ENCODE results near the gene RANBP3L. TPM values are rescaled to one million over a fixed set of nuclear protein-coding genes. Genes with fewer than 3 reads are reported as not detected.
A peak's percentile ranks its signal among the peaks of the same experiment; 100 is the strongest.
"Not testable (repeated sequence)": the region's sequence is repeated elsewhere in the genome, so short reads cannot be mapped to it uniquely, and the experiment has no call there.

Gene RANBP3L
- total RNA-seq = not detected
- not detected for polyA plus RNA-seq

GRCh38 chr5:36301858-36302603 lies at the start of gene RANBP3L:
Gene RANBP3L, minus strand, starts transcription at chr5:36301902. Its CDS starts 486 bp downstream, at chr5:36301416.
- Histone ChIP-seq H3K27me3 (ENCODE audit: control insufficient read depth, insufficient read depth, low read length) (peaks cover 14% of the 10 kb centered on the region), H3K27ac (ENCODE audit: insufficient read depth, low read length, poor library complexity, severe bottlenecking) (no peak within 1 kb of the TSS), H3K4me3 (ENCODE audit: low read depth, low read length) (no peak within 1 kb of the TSS), H3K36me3 (ENCODE audit: control insufficient read depth, insufficient read depth, low read length) (no peaks in the 10 kb centered on the region), H3K4me1 (ENCODE audit: control insufficient read depth, insufficient read depth, low read length, poor library complexity, severe bottlenecking) (no peaks in the 10 kb centered on the region), H3K9me3 (ENCODE audit: control insufficient read depth in 2 of 2, low read length in 2 of 2) (no peaks in the 10 kb centered on the region)
- DNase-seq (peak in 1 of 3 donors; percentile 9), ATAC-seq (ENCODE audit: low read depth in 2 of 2) (no peak)
- peaks cover 27% of the 10 kb centered on the region for H3K27me3 Mint-ChIP-seq
- H3K27ac Mint-ChIP-seq = peak within 1 kb of the TSS in 1 of 3 donors; percentile 17
- H3K9me3 Mint-ChIP-seq = peaks cover 0 to 1% (median 0%) of the 10 kb centered on the region in 7 donors
- no peaks in the 10 kb centered on the region for H3K36me3 Mint-ChIP-seq
- peaks cover 0 to 5% (median 1%) of the 10 kb centered on the region in 4 donors for H3K4me1 Mint-ChIP-seq
- H3K4me3 Mint-ChIP-seq = no peak within 1 kb of the TSS

GRCh38 chr5:36346896-36347690 lies 45.4 kb upstream of the RANBP3L start:
- no peak for DNase-seq
- H3K4me3 ChIP-seq (ENCODE audit: low read depth, low read length) = no peak overlapping the region
- no peaks in the 10 kb centered on the region for H3K9me3 ChIP-seq (ENCODE audit: control insufficient read depth in 2 of 2, low read length in 2 of 2)
- no peaks in the 10 kb centered on the region for H3K36me3 ChIP-seq (ENCODE audit: control insufficient read depth, insufficient read depth, low read length)
- H3K9me3 Mint-ChIP-seq = peaks cover 0 to 3% (median 0%) of the 10 kb centered on the region in 7 donors
- H3K27ac ChIP-seq (ENCODE audit: insufficient read depth, low read length, poor library complexity, severe bottlenecking) = no peak overlapping the region
- H3K36me3 Mint-ChIP-seq = no peaks in the 10 kb centered on the region
- no peak overlapping the region for H3K27ac Mint-ChIP-seq
- no peak for ATAC-seq (ENCODE audit: low read depth in 2 of 2)
- H3K27me3 ChIP-seq (ENCODE audit: control insufficient read depth, insufficient read depth, low read length) = no peaks in the 10 kb centered on the region
- peaks cover 10% of the 10 kb centered on the region for H3K27me3 Mint-ChIP-seq
- H3K4me3 Mint-ChIP-seq = no peak overlapping the region
- no peaks in the 10 kb centered on the region for H3K4me1 ChIP-seq (ENCODE audit: control insufficient read depth, insufficient read depth, low read length, poor library complexity, severe bottlenecking)
- H3K4me1 Mint-ChIP-seq = no peaks in the 10 kb centered on the region

DNA sequence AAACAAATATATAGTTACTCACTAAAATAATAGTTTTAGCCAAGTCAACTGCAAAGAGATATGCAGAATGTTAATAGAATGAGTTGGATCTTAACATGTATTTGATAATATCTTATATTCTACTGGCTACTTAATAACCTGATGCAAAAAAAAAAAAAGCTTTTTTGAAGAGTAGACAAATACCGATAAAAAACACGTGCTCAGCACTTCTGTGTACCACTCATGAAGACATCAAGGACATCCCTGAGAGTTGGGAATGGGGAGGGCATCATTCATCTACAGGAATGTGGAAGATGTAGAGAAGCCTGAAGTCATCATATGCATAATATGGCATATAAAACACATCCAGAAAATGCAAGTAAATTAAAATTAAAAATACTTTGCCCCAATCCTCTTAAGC lies 43.2 kb upstream of the RANBP3L start:
- no peak overlapping the region for H3K27ac Mint-ChIP-seq
- DNase-seq (no peak), ATAC-seq (ENCODE audit: low read depth in 2 of 2) (no peak)
- no peaks in the 10 kb centered on the region for H3K27me3 ChIP-seq (ENCODE audit: control insufficient read depth, insufficient read depth, low read length)
- peaks cover 0 to 3% (median 0%) of the 10 kb centered on the region in 7 donors for H3K9me3 Mint-ChIP-seq
- no peaks in the 10 kb centered on the region for H3K4me1 ChIP-seq (ENCODE audit: control insufficient read depth, insufficient read depth, low read length, poor library complexity, severe bottlenecking)
- H3K4me3 Mint-ChIP-seq = no peak overlapping the region
- no peaks in the 10 kb centered on the region for H3K36me3 Mint-ChIP-seq
- no peaks in the 10 kb centered on the region for H3K4me1 Mint-ChIP-seq
- no peaks in the 10 kb centered on the region for H3K36me3 ChIP-seq (ENCODE audit: control insufficient read depth, insufficient read depth, low read length)
- H3K27me3 Mint-ChIP-seq = peaks cover 14% of the 10 kb centered on the region
- no peaks in the 10 kb centered on the region for H3K9me3 ChIP-seq (ENCODE audit: control insufficient read depth in 2 of 2, low read length in 2 of 2)
- H3K4me3 ChIP-seq (ENCODE audit: low read depth, low read length) = no peak overlapping the region
- H3K27ac ChIP-seq (ENCODE audit: insufficient read depth, low read length, poor library complexity, severe bottlenecking) = no peak overlapping the region

DNA sequence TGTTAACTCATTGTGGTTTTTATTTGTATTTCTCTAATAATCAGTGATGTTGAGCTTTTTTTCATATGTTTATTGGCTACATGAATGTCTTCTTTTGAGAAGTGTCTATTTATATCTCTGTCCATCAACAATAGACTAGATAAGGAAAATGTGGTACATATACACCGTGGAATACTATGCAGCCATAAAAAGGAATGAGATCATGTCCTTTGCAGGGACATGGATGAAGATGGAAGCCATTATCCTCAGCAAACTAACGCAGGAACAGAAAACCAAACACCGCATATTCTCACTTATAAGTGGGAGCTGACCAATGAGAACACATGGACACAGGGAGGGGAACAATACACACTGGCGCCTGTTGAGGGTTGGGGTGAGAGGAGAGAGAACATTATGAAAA lies 40.0 kb upstream of the RANBP3L start:
- not testable (repeated sequence) for H3K4me1 ChIP-seq (ENCODE audit: control insufficient read depth, insufficient read depth, low read length, poor library complexity, severe bottlenecking); H3K9me3 ChIP-seq (ENCODE audit: control insufficient read depth in 2 of 2, low read length in 2 of 2); H3K36me3 Mint-ChIP-seq; ATAC-seq (ENCODE audit: low read depth in 2 of 2); H3K27ac ChIP-seq (ENCODE audit: insufficient read depth, low read length, poor library complexity, severe bottlenecking); H3K9me3 Mint-ChIP-seq; H3K4me3 Mint-ChIP-seq; H3K27ac Mint-ChIP-seq; H3K4me1 Mint-ChIP-seq; DNase-seq; H3K36me3 ChIP-seq (ENCODE audit: control insufficient read depth, insufficient read depth, low read length); H3K4me3 ChIP-seq (ENCODE audit: low read depth, low read length); H3K27me3 ChIP-seq (ENCODE audit: control insufficient read depth, insufficient read depth, low read length)
- H3K27me3 Mint-ChIP-seq = peaks cover 14% of the 10 kb centered on the region

GRCh38 chr5:36337597-36337996 lies 35.9 kb upstream of the RANBP3L start:
- Mint-ChIP-seq H3K36me3 (no peaks in the 10 kb centered on the region), H3K27me3 (peaks cover 15% of the 10 kb centered on the region), H3K9me3 (peaks cover 0 to 2% (median 0%) of the 10 kb centered on the region in 7 donors), H3K27ac (no peak overlapping the region), H3K4me3 (no peak overlapping the region), H3K4me1 (no peaks in the 10 kb centered on the region)
- ATAC-seq (ENCODE audit: low read depth in 2 of 2) (no peak), DNase-seq (no peak)
- Histone ChIP-seq H3K27me3 (ENCODE audit: control insufficient read depth, insufficient read depth, low read length) (peaks cover 2% of the 10 kb centered on the region), H3K4me3 (ENCODE audit: low read depth, low read length) (no peak overlapping the region), H3K36me3 (ENCODE audit: control insufficient read depth, insufficient read depth, low read length) (no peaks in the 10 kb centered on the region), H3K9me3 (ENCODE audit: control insufficient read depth in 2 of 2, low read length in 2 of 2) (no peaks in the 10 kb centered on the region), H3K4me1 (ENCODE audit: control insufficient read depth, insufficient read depth, low read length, poor library complexity, severe bottlenecking) (no peaks in the 10 kb centered on the region), H3K27ac (ENCODE audit: insufficient read depth, low read length, poor library complexity, severe bottlenecking) (no peak overlapping the region)

- DNase-seq = no peak
- peaks cover 7% of the 10 kb centered on the region for H3K27me3 Mint-ChIP-seq
- H3K9me3 Mint-ChIP-seq = peaks cover 0 to 2% (median 0%) of the 10 kb centered on the region in 7 donors
- Histone ChIP-seq H3K36me3 (ENCODE audit: control insufficient read depth, insufficient read depth, low read length) (no peaks in the 10 kb centered on the region), H3K4me1 (ENCODE audit: control insufficient read depth, insufficient read depth, low read length, poor library complexity, severe bottlenecking) (no peaks in the 10 kb centered on the region), H3K4me3 (ENCODE audit: low read depth, low read length) (no peak overlapping the region), H3K27ac (ENCODE audit: insufficient read depth, low read length, poor library complexity, severe bottlenecking) (no peak overlapping the region), H3K27me3 (ENCODE audit: control insufficient read depth, insufficient read depth, low read length) (peaks cover 2% of the 10 kb centered on the region), H3K9me3 (ENCODE audit: control insufficient read depth in 2 of 2, low read length in 2 of 2) (no peaks in the 10 kb centered on the region)
- ATAC-seq (ENCODE audit: low read depth in 2 of 2) = no peak
- no peaks in the 10 kb centered on the region for H3K4me1 Mint-ChIP-seq
- H3K36me3 Mint-ChIP-seq = no peaks in the 10 kb centered on the region
- H3K27ac Mint-ChIP-seq = no peak overlapping the region
- no peak overlapping the region for H3K4me3 Mint-ChIP-seq
Measured at GRCh38 chr5:36334315-36334714, 32.6 kb upstream of the RANBP3L start.

DNA sequence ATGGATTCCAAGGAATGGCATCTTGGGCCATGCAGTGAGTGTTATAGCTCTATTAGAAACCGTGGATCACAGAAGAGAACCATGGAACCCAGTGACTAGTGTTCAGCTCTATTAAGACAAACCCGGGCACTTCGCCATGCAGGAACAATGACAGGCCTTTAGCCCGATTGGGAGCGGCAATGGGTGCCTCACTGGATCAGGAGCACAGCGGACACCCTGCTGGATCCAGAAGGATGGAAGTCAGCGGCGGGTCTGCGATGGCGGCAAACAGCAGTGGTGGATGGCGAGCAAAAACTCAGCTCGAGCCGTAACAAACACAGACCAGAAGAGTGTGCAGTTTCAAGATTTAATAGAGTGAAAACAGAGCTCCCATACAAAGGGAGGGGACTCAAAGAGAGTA lies 31.0 kb upstream of the RANBP3L start:
- H3K27ac ChIP-seq (ENCODE audit: insufficient read depth, low read length, poor library complexity, severe bottlenecking); H3K4me3 ChIP-seq (ENCODE audit: low read depth, low read length); DNase-seq; H3K4me1 ChIP-seq (ENCODE audit: control insufficient read depth, insufficient read depth, low read length, poor library complexity, severe bottlenecking); H3K27ac Mint-ChIP-seq; H3K4me1 Mint-ChIP-seq; H3K36me3 ChIP-seq (ENCODE audit: control insufficient read depth, insufficient read depth, low read length); H3K27me3 Mint-ChIP-seq; H3K4me3 Mint-ChIP-seq; H3K9me3 Mint-ChIP-seq; ATAC-seq (ENCODE audit: low read depth in 2 of 2); H3K9me3 ChIP-seq (ENCODE audit: control insufficient read depth in 2 of 2, low read length in 2 of 2); H3K27me3 ChIP-seq (ENCODE audit: control insufficient read depth, insufficient read depth, low read length); H3K36me3 Mint-ChIP-seq: not testable (repeated sequence)

Data from CD4-positive, CD25-positive, alpha-beta regulatory T cell (primary cell).